Suprapubic skin (tissue), 3 donors: ENCODE data around the gene CALCA.

Experiments used
- EP300 ChIP-seq: sonication (generic); formaldehyde crosslinking; IDR thresholded peaks from one replicate; pipeline ENCODE4 v1.6.1; 2017; ENCODE audit warnings: antibody characterized with exemption
- TF ChIP-seq, protein P1 (sequence below), 2 donors: fragments of 200-600 bp in 1 of 2; fragments of 450-650 bp in 1 of 2; sonication (generic) in 1 of 2; IDR thresholded peaks; one replicate each; pipeline ENCODE4 v1.5.1; 2016 to 2019; ENCODE audit warnings: antibody characterized with exemption in 2 of 2, mild to moderate bottlenecking in 1 of 2, moderate library complexity in 1 of 2

GRCh38 chr11:15010865-15011264 is 38.7 kb upstream of the CALCA start:
- TF ChIP-seq, protein P1, sequence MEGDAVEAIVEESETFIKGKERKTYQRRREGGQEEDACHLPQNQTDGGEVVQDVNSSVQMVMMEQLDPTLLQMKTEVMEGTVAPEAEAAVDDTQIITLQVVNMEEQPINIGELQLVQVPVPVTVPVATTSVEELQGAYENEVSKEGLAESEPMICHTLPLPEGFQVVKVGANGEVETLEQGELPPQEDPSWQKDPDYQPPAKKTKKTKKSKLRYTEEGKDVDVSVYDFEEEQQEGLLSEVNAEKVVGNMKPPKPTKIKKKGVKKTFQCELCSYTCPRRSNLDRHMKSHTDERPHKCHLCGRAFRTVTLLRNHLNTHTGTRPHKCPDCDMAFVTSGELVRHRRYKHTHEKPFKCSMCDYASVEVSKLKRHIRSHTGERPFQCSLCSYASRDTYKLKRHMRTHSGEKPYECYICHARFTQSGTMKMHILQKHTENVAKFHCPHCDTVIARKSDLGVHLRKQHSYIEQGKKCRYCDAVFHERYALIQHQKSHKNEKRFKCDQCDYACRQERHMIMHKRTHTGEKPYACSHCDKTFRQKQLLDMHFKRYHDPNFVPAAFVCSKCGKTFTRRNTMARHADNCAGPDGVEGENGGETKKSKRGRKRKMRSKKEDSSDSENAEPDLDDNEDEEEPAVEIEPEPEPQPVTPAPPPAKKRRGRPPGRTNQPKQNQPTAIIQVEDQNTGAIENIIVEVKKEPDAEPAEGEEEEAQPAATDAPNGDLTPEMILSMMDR (IDR thresholded peaks at IDR 0.05) = no peak
- no peak for TF ChIP-seq EP300
